Measurements from ENCODE around the gene HCLS1. TPM values are rescaled to one million over a fixed set of nuclear protein-coding genes. Genes with fewer than 3 reads are reported as not detected.
"Not testable (repeated sequence)": the region's sequence is repeated elsewhere in the genome, so short reads cannot be mapped to it uniquely, and the experiment has no call there.

Gene HCLS1
- total RNA-seq, 1 donor from 2014 or later = 8.7 TPM

DNA sequence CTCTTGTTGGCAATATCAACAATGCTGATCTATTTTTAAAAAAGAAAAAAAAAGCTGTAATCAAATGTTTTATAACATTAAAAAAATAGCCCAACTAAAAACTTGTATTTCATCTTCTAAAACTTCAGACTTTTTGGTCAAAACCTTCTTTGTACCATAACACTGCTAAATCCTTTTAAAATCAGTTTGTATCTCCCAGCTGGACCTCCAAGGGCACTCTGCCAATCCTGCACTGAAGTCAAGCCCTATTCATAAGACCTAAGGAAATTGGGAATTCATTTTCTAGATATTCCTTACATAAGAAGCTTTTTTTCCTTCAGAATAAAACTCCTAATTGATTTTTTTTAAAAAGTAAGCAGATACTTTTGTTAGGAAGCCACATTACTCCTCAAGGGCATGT, 38.2 kb upstream of the HCLS1 start:
- intact Hi-C loops (cut with micrococcal nuclease) = no loop called here
- Histone ChIP-seq H3K9me3 (replicated peaks) (no peaks in the 10 kb centered on the region), H3K4me1 (peaks cover 57% of the 10 kb centered on the region), H3K4me3 (no peak overlapping the region), H3K27ac (replicated peaks) (peak overlapping the region; percentile 65), H3K36me3 (peaks cover 37% of the 10 kb centered on the region), H3K27me3 (ENCODE audit: low read depth) (no peaks in the 10 kb centered on the region)
- peak; percentile 48 for DNase-seq
- TF ChIP-seq, protein P1, sequence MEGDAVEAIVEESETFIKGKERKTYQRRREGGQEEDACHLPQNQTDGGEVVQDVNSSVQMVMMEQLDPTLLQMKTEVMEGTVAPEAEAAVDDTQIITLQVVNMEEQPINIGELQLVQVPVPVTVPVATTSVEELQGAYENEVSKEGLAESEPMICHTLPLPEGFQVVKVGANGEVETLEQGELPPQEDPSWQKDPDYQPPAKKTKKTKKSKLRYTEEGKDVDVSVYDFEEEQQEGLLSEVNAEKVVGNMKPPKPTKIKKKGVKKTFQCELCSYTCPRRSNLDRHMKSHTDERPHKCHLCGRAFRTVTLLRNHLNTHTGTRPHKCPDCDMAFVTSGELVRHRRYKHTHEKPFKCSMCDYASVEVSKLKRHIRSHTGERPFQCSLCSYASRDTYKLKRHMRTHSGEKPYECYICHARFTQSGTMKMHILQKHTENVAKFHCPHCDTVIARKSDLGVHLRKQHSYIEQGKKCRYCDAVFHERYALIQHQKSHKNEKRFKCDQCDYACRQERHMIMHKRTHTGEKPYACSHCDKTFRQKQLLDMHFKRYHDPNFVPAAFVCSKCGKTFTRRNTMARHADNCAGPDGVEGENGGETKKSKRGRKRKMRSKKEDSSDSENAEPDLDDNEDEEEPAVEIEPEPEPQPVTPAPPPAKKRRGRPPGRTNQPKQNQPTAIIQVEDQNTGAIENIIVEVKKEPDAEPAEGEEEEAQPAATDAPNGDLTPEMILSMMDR (IDR thresholded peaks at IDR 0.05; ENCODE audit: borderline replicate concordance) = no peak

DNA sequence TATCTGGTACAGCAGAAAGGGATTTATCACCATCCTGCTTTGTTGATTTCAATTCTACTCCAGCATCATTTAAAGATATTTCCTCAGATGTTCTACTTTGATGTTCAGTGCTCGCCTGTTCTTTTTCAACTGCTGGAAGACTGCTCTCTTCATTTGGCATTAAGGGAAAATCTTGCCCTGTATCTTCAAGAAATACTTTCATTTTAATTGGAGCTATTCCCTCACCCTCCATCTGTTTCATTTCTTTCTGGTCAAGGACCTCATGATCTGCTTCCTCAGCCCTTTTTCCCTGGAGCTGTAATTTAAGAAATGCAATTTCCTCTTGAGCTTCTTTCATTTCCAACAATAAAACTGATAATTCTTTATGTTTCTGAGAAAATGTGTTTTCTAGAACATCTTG, 37.8 kb upstream of the HCLS1 start:
- TF ChIP-seq, protein P1 (IDR thresholded peaks at IDR 0.05; ENCODE audit: borderline replicate concordance) = no peak
- H3K27ac ChIP-seq (replicated peaks) = peak overlapping the region; percentile 65
- peaks cover 38% of the 10 kb centered on the region for H3K36me3 ChIP-seq
- no peak for DNase-seq
- H3K4me3 ChIP-seq = no peak overlapping the region
- H3K27me3 ChIP-seq (ENCODE audit: low read depth) = no peaks in the 10 kb centered on the region
- intact Hi-C loops (cut with micrococcal nuclease) = no loop called here
- H3K4me1 ChIP-seq = peaks cover 57% of the 10 kb centered on the region
- no peaks in the 10 kb centered on the region for H3K9me3 ChIP-seq (replicated peaks)

DNA sequence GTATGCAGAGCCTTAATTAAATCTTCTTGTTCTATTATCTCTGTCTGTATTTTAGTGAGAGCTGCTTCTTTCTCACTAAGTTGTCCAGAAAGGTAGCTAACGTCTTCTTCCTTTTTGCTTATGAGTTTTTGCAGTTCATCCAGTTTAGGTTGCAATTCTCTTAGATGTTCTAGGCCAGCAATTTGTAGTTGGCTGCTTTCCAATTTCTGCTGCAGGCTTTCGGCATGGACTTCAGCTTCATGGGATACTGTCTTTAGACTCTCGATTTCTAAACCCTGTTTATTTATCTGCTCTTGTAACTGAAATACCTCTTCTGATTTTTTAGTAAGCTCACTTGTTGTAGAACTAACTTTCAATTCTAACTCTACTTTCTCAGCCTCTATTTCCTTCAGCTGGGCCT, 35.5 kb upstream of the HCLS1 start:
- DNase-seq = no peak
- H3K4me1 ChIP-seq = peaks cover 65% of the 10 kb centered on the region
- intact Hi-C loops (cut with micrococcal nuclease) = no loop called here
- H3K9me3 ChIP-seq (replicated peaks) = no peaks in the 10 kb centered on the region
- no peaks in the 10 kb centered on the region for H3K27me3 ChIP-seq (ENCODE audit: low read depth)
- no peak overlapping the region for H3K4me3 ChIP-seq
- H3K36me3 ChIP-seq = peaks cover 49% of the 10 kb centered on the region
- peak overlapping the region; percentile 65 for H3K27ac ChIP-seq (replicated peaks)
- TF ChIP-seq, protein P1 (IDR thresholded peaks at IDR 0.05; ENCODE audit: borderline replicate concordance) = no peak

DNA sequence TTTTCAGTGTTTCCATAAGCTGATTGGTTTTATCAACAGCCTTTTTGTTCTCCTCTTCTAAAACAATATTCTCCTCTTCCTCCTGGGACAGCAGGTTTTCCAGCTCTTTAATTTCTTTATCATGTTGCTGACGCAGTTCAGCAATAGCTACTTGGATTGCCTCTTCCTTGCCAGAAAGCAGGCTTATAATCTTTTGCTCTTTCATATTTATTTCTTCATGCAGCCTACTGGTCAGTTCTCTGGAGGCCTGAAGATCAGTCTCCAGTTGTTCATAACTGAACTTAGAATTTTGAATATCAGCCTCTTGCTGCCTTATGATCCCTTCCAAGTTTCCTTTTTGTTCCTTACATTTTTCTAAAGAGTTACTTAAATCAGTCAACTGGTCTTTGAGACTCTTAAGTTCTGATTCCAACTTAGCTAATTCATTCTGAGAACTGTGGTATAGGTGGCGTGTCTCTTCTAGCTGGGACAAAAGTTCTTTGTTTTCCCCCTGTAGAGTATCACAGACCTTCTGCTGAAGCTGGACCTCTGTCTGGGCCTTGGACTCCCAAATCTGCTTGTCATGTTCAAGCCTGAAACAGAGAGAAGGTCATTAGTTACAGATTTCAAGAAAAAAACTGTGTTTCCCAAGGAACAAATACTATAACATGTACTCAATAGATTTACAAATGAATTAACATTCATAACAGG, 31.5 kb upstream of the HCLS1 start:
- Histone ChIP-seq H3K27me3 (ENCODE audit: low read depth) (no peaks in the 10 kb centered on the region), H3K9me3 (replicated peaks) (no peaks in the 10 kb centered on the region), H3K27ac (replicated peaks) (peak overlapping the region; percentile 68), H3K4me1 (peaks cover 40% of the 10 kb centered on the region), H3K4me3 (no peak overlapping the region), H3K36me3 (peaks cover 52% of the 10 kb centered on the region)
- intact Hi-C loops (cut with micrococcal nuclease) = no loop called here
- DNase-seq = no peak
- TF ChIP-seq, protein P1 (IDR thresholded peaks at IDR 0.05; ENCODE audit: borderline replicate concordance) = no peak

DNA sequence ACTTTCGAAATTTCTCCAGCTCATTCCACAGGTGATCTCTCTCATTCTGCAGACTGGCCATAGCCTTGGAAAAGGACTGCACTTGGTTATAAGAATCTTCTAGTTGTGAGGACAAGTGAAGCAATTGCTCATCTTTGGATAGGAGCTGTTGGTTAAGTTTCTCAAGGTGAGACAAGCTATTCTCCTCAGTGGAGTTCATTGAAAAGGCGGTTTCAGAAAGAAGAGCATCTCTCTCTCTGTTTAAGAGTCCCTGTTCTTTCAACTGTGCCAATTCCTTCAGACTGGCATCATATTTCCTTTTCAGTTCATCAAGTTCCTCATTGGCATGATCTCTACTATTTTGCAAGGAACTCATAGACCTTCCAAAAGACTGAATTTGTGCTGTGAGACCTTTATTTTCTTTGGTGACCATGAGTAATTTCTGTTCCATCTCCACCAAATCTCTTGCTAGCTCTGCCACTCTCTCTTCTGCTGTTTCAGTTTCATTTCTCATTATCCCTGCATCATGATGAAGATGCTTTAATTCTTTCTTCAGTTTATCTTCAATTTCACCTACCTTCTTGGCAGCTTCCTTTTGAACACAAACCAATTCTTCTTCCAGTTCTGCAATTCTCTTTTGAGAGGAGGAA, 30.2 kb upstream of the HCLS1 start:
- TF ChIP-seq, protein P1 (IDR thresholded peaks at IDR 0.05; ENCODE audit: borderline replicate concordance) = no peak
- no peak for DNase-seq
- Histone ChIP-seq H3K27ac (replicated peaks) (peak overlapping the region; percentile 68), H3K36me3 (peaks cover 63% of the 10 kb centered on the region), H3K9me3 (replicated peaks) (no peaks in the 10 kb centered on the region), H3K27me3 (ENCODE audit: low read depth) (no peaks in the 10 kb centered on the region), H3K4me3 (no peak overlapping the region), H3K4me1 (peaks cover 27% of the 10 kb centered on the region)
- intact Hi-C loops (cut with micrococcal nuclease) = no loop called here

DNA sequence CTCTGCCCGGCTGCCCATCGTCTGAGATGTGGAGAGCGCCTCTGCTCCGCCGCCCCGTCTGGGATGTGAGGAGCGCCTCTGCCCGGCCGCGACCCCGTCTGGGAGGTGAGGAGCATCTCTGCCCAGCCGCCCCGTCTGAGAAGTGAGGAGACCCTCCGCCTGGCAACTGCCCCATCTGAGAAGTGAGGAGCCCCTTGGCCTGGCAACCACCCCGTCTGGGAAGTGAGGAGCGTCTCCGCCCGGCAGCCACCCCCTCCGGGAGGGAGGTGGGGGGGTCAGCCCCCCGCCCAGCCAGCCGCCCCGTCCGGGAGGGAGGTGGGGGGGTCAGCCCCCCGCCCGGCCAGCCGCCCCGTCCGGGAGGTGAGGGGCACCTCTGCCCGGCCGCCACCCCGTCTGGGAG, 28.0 kb upstream of the HCLS1 start:
- peaks cover 16% of the 10 kb centered on the region for H3K9me3 ChIP-seq (replicated peaks)
- peaks cover 75% of the 10 kb centered on the region for H3K36me3 ChIP-seq
- H3K27ac ChIP-seq (replicated peaks); intact Hi-C loops (cut with micrococcal nuclease); H3K4me3 ChIP-seq; DNase-seq; H3K27me3 ChIP-seq (ENCODE audit: low read depth): not testable (repeated sequence)
- peaks cover 19% of the 10 kb centered on the region for H3K4me1 ChIP-seq

All from left ventricle myocardium inferior (tissue), 1 donor.